ENCODE results near the gene CLDN8. TPM values are rescaled to one million over a fixed set of nuclear protein-coding genes. Genes with fewer than 3 reads are reported as not detected.

Gene CLDN8
- total RNA-seq, 4 donors from 2014 or later: not detected

DNA sequence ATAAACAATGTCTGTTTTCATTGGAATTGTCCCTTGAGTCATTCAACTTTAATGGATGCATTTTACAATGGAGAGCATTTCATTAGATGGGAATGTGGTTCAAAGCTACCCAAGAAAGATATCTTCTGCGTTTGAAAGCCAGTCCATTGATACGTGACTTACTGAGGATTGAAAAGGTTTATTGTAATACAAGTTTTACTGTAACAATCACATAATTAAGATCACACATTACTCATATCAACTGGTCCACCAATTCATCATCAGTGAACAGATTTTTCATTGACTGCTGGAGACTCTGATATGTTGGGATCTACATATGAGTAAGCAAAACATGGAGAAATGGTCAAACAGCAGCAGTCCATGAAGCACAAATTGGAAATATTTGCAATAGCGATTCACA, 34.0 kb upstream of the CLDN8 start:
- whole genome bisulfite sequencing: 67% methylated on average over 3 of the region's 3 CpGs
- TF ChIP-seq POLR2AphosphoS5 (IDR thresholded peaks at IDR 0.05) (no peak), EP300 (IDR thresholded peaks at IDR 0.05) (no peak), POLR2A (IDR thresholded peaks at IDR 0.05; ENCODE audit: low read depth) (no peak)
- TF ChIP-seq, protein P1, sequence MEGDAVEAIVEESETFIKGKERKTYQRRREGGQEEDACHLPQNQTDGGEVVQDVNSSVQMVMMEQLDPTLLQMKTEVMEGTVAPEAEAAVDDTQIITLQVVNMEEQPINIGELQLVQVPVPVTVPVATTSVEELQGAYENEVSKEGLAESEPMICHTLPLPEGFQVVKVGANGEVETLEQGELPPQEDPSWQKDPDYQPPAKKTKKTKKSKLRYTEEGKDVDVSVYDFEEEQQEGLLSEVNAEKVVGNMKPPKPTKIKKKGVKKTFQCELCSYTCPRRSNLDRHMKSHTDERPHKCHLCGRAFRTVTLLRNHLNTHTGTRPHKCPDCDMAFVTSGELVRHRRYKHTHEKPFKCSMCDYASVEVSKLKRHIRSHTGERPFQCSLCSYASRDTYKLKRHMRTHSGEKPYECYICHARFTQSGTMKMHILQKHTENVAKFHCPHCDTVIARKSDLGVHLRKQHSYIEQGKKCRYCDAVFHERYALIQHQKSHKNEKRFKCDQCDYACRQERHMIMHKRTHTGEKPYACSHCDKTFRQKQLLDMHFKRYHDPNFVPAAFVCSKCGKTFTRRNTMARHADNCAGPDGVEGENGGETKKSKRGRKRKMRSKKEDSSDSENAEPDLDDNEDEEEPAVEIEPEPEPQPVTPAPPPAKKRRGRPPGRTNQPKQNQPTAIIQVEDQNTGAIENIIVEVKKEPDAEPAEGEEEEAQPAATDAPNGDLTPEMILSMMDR (IDR thresholded peaks at IDR 0.05): no peak

GRCh38 chr21:30248844-30249243, 32.9 kb upstream of the CLDN8 start:
- Histone ChIP-seq H3K36me3 (no peaks in the 10 kb centered on the region), H3K4me3 (no peak overlapping the region), H3K9me3 (peaks cover 0 to 4% (median 0%) of the 10 kb centered on the region in 4 donors), H3K27me3 (no peaks in the 10 kb centered on the region), H3K4me1 (no peaks in the 10 kb centered on the region), H3K27ac (replicated peaks in 1 of 4) (no peak overlapping the region)
- TF ChIP-seq POLR2A (IDR thresholded peaks at IDR 0.05; ENCODE audit: low read depth) (no peak), EP300 (IDR thresholded peaks at IDR 0.05) (no peak), POLR2AphosphoS5 (IDR thresholded peaks at IDR 0.05) (no peak)
- TF ChIP-seq, protein P1 (IDR thresholded peaks at IDR 0.05): no peak
- intact Hi-C loops (cut with DNase I): no loop called here
- no peak for DNase-seq (ENCODE audit: extremely low spot score)
- 84% methylated on average over 9 of the region's 9 CpGs for WGBS

More for the DNA sequence above, 34.0 kb upstream of the CLDN8 start:
- DNase-seq (ENCODE audit: extremely low spot score): no peak
- H3K27ac ChIP-seq (replicated peaks in 1 of 4): no peak overlapping the region
- H3K9me3 ChIP-seq: peaks cover 0 to 4% (median 0%) of the 10 kb centered on the region in 4 donors
- H3K4me1 ChIP-seq: no peaks in the 10 kb centered on the region
- H3K36me3 ChIP-seq: no peaks in the 10 kb centered on the region
- H3K27me3 ChIP-seq: no peaks in the 10 kb centered on the region
- no peak overlapping the region for H3K4me3 ChIP-seq
- intact Hi-C loops (cut with DNase I): no loop called here

GRCh38 chr21:30245061-30245460, 29.2 kb upstream of the CLDN8 start:
- no peak overlapping the region for H3K4me3 ChIP-seq
- no peak overlapping the region for H3K27ac ChIP-seq (replicated peaks in 1 of 4)
- no peaks in the 10 kb centered on the region for H3K4me1 ChIP-seq
- intact Hi-C loops (cut with DNase I): no loop called here
- no peak for DNase-seq (ENCODE audit: extremely low spot score)
- H3K36me3 ChIP-seq: no peaks in the 10 kb centered on the region
- TF ChIP-seq POLR2AphosphoS5 (IDR thresholded peaks at IDR 0.05) (no peak), EP300 (IDR thresholded peaks at IDR 0.05) (no peak), POLR2A (IDR thresholded peaks at IDR 0.05; ENCODE audit: low read depth) (no peak)
- TF ChIP-seq, protein P1 (IDR thresholded peaks at IDR 0.05): no peak
- H3K9me3 ChIP-seq: no peaks in the 10 kb centered on the region
- H3K27me3 ChIP-seq: no peaks in the 10 kb centered on the region

DNA sequence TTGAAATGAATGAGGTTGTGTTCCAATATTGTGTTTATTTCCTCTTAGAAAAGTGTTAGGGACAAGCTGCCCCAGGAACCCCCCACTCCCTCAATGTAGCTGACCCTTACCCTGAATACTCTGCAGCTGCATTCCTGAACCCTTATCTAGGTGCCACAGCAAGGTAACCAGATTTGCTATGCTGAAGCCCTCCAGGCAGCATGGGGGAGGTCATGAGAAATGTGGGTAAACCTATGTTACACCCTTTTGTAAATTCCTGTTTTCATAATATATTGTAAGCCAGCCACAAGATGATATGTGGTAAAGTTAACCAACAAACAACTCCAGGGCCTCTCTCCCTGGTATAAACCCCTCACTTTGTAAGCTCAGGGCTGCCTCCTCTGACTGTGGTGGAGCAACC, 27.8 kb upstream of the CLDN8 start:
- H3K4me3 ChIP-seq: no peak overlapping the region
- no peak overlapping the region for H3K27ac ChIP-seq (replicated peaks in 1 of 4)
- no peaks in the 10 kb centered on the region for H3K4me1 ChIP-seq
- H3K9me3 ChIP-seq: no peaks in the 10 kb centered on the region
- DNase-seq (ENCODE audit: extremely low spot score): no peak
- TF ChIP-seq POLR2AphosphoS5 (IDR thresholded peaks at IDR 0.05) (no peak), POLR2A (IDR thresholded peaks at IDR 0.05; ENCODE audit: low read depth) (no peak), EP300 (IDR thresholded peaks at IDR 0.05) (no peak)
- TF ChIP-seq, protein P1 (IDR thresholded peaks at IDR 0.05): no peak
- intact Hi-C loops (cut with DNase I): no loop called here
- H3K27me3 ChIP-seq: no peaks in the 10 kb centered on the region
- H3K36me3 ChIP-seq: no peaks in the 10 kb centered on the region

GRCh38 chr21:30240661-30241060, 24.8 kb upstream of the CLDN8 start:
- intact Hi-C loops (cut with DNase I): no loop called here
- Histone ChIP-seq H3K36me3 (no peaks in the 10 kb centered on the region), H3K9me3 (no peaks in the 10 kb centered on the region), H3K27ac (replicated peaks in 1 of 4) (no peak overlapping the region), H3K4me1 (no peaks in the 10 kb centered on the region), H3K27me3 (no peaks in the 10 kb centered on the region), H3K4me3 (no peak overlapping the region)
- DNase-seq (ENCODE audit: extremely low spot score): no peak
- WGBS: 80% methylated on average over 3 of the region's 3 CpGs
- TF ChIP-seq, protein P1 (IDR thresholded peaks at IDR 0.05): no peak
- TF ChIP-seq POLR2A (IDR thresholded peaks at IDR 0.05; ENCODE audit: low read depth) (no peak), POLR2AphosphoS5 (IDR thresholded peaks at IDR 0.05) (no peak), EP300 (IDR thresholded peaks at IDR 0.05) (no peak)

Data from esophagus muscularis mucosa (tissue), 4 donors.